Caco-2 (cell line): Measurements from ENCODE around the gene TOMM20. TPM values are rescaled to one million over a fixed set of nuclear protein-coding genes. Genes with fewer than 3 reads are reported as not detected.
"Not testable (repeated sequence)": the region's sequence is repeated elsewhere in the genome, so short reads cannot be mapped to it uniquely, and the experiment has no call there.

Experiments used
- BruUV-seq: library from RNA; stranded (reverse); fragments of 400-500 nt; replicated peaks from 2 replicates; lab custom pipeline; 2021; lab: Mats Ljungman, UMichigan
- CTCF ChIA-PET: fragments of 300-600 bp; sonication (Branson Sonifier 250); formaldehyde crosslinking; loops from one replicate; lab custom pipeline; 2022; ENCODE audit warnings: antibody characterized with exemption; lab: Charles Lee
- POLR2A ChIA-PET: fragments of 300-600 bp; sonication (Branson Sonifier 250); formaldehyde crosslinking; loops from one replicate; lab custom pipeline; 2022; ENCODE audit warnings: antibody characterized with exemption; lab: Charles Lee
- DNase-seq, 2 experiments: peaks; one replicate each; pipeline versions ENCODE4 v3.0.0 to v3.0.0-alpha.2; 2020 to 2022
- H3K27me3 ChIP-seq: replicated peaks from 2 replicates; pipeline ENCODE4 v1.6.0; 2011; ENCODE audit warnings: low read length; ENCODE audit not compliant: control insufficient read depth, insufficient read depth
- H3K36me3 ChIP-seq: 2 replicates; pipeline ENCODE4 v1.5.1; 2011; ENCODE audit warnings: low read length; ENCODE audit not compliant: control insufficient read depth, insufficient read depth
- H3K4me1 ChIP-seq: fragments of 250-450 bp; sonication (Bioruptor Pico); 2 replicates; pipeline ENCODE4 v1.5.1; 2020; ENCODE audit warnings: mild to moderate bottlenecking
- H3K4me3 ChIP-seq: 2 replicates; pipeline ENCODE4 v1.5.1; 2011; ENCODE audit warnings: low read depth, mild to moderate bottlenecking, control low read depth, low read length
- H3K9me3 ChIP-seq: fragments of 250-450 bp; sonication (Bioruptor Pico); 2 replicates; pipeline ENCODE4 v1.5.1; 2020; ENCODE audit warnings: mild to moderate bottlenecking, moderate library complexity
- H3K27ac Mint-ChIP-seq: one replicate; pipeline ENCODE4 v1.8.0; 2022; ENCODE audit warnings: mixed read lengths; ENCODE audit not compliant: unreplicated experiment
- H3K27me3 Mint-ChIP-seq: one replicate; pipeline ENCODE4 v1.8.0; 2022; ENCODE audit warnings: mixed read lengths; ENCODE audit not compliant: insufficient read depth, unreplicated experiment
- H3K36me3 Mint-ChIP-seq: one replicate; pipeline ENCODE4 v1.8.0; 2022; ENCODE audit warnings: mild to moderate bottlenecking, mixed read lengths; ENCODE audit not compliant: insufficient read depth, unreplicated experiment
- H3K4me1 Mint-ChIP-seq: one replicate; pipeline ENCODE4 v1.8.0; 2022; ENCODE audit warnings: low read depth, mixed read lengths; ENCODE audit not compliant: unreplicated experiment
- H3K4me3 Mint-ChIP-seq: one replicate; pipeline ENCODE4 v1.8.0; 2022; ENCODE audit warnings: mild to moderate bottlenecking, moderate library complexity, mixed read lengths; ENCODE audit not compliant: unreplicated experiment
- H3K9me3 Mint-ChIP-seq: one replicate; pipeline ENCODE4 v1.8.0; 2022; ENCODE audit warnings: mixed read lengths; ENCODE audit not compliant: unreplicated experiment
- intact Hi-C: fragments of 100-400 bp; cut with micrococcal nuclease; formaldehyde crosslinking; loops from one replicate; pipeline ENCODE4 v1.10.0; 2022; ENCODE audit not compliant: unreplicated experiment
- total RNA-seq: library from RNA; stranded (reverse); gene quantifications from 2 replicates; pipeline ENCODE4 v1.2.3, GENCODE V29; 2022
- TF ChIP-seq, protein P1 (sequence below), 2 experiments: fragments of 200-600 bp in 1 of 2; IDR thresholded peaks; 1 replicate in 1 of 2; 2 replicates in 1 of 2; pipeline versions ENCODE4 v1.5.1 to v1.8.0; 2011 to 2022; ENCODE audit warnings: antibody characterized with exemption in 1 of 2, control low read depth in 1 of 2, inconsistent platforms in 1 of 2, low read depth in 1 of 2, low read length in 1 of 2, mild to moderate bottlenecking in 1 of 2, moderate library complexity in 1 of 2; ENCODE audit not compliant: insufficient read depth in 1 of 2, severe bottlenecking in 1 of 2, unreplicated experiment in 1 of 2

The TOMM20 gene
- total RNA-seq, 1 experiment from 2014 or later: 137 TPM

DNA sequence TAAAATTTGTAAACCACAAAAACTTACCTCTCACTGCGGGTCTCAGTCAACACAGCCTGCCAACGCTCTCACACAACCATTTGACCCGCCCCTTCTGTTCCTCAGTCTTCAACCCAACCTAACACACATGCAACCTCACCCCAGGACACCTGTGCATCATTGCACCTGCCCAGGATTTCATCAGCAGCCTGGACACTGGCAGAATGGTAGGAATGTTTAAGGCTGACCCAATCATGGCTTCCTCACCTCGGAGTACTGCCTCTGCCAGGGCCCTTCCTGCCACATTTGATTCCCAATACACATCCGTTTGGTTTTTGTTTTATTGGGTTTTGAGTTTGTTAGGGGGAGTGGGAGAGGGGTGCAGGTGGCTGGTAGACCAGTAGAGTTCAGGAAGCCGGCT lies 40.7 kb downstream of the TOMM20 start:
- ChIA-PET CTCF (no interaction called here), POLR2A (no interaction called here)
- H3K4me3 ChIP-seq: no peak overlapping the region
- intact Hi-C loops: loop anchor here (10.0 kb wide), 1 partner anchor 193 kb away; no protein-coding TSS in a partner anchor
- H3K36me3 ChIP-seq: no peaks in the 10 kb centered on the region
- H3K4me1 ChIP-seq: peaks cover 28% of the 10 kb centered on the region
- Mint-ChIP-seq H3K27ac (peak overlapping the region; percentile 12), H3K27me3 (no peaks in the 10 kb centered on the region), H3K4me1 (peaks cover 28% of the 10 kb centered on the region), H3K4me3 (no peak overlapping the region), H3K36me3 (no peaks in the 10 kb centered on the region), H3K9me3 (no peaks in the 10 kb centered on the region)
- no peak for DNase-seq
- H3K9me3 ChIP-seq: no peaks in the 10 kb centered on the region
- TF ChIP-seq, protein P1, sequence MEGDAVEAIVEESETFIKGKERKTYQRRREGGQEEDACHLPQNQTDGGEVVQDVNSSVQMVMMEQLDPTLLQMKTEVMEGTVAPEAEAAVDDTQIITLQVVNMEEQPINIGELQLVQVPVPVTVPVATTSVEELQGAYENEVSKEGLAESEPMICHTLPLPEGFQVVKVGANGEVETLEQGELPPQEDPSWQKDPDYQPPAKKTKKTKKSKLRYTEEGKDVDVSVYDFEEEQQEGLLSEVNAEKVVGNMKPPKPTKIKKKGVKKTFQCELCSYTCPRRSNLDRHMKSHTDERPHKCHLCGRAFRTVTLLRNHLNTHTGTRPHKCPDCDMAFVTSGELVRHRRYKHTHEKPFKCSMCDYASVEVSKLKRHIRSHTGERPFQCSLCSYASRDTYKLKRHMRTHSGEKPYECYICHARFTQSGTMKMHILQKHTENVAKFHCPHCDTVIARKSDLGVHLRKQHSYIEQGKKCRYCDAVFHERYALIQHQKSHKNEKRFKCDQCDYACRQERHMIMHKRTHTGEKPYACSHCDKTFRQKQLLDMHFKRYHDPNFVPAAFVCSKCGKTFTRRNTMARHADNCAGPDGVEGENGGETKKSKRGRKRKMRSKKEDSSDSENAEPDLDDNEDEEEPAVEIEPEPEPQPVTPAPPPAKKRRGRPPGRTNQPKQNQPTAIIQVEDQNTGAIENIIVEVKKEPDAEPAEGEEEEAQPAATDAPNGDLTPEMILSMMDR (IDR thresholded peaks at IDR 0.05; ENCODE audit: insufficient read depth in 1 of 2, low read depth in 1 of 2, low read length in 1 of 2, severe bottlenecking in 1 of 2, unreplicated experiment in 1 of 2): no peak
- BruUV-seq: no TSS peak
- H3K27me3 ChIP-seq: no peaks in the 10 kb centered on the region

DNA sequence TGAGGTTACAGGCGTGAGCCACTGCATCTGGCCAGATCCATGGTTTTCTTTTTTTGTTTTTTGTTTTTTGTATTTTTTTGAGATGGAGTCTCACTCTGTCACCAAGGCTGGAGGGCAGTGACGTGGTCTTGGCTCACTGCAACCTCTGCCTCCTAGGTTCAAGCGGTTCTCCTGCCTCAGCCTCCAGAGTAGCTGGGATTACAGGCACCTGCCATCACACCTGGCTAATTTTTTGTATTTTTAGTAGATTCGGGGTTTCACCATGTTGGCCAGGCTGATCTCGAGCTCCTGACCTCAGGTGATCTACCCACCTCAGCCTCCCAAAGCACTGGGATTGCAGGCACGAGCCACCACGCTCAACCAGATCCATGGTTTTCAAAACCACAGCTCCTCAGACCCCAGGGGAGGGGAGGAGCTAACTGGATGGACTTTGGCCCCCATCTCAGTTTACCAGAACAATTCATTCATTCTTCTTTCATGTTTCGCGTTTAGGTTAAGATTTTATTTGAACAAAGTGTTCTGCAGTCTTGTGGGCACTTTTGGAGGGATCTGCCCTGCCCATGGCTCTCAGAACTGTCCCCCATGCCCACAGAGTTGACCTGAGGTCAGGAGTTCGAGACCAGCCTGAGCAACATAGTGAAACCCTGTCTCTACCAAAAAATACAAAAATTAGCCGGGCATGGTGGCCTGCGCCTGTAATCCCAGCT lies 43.1 kb downstream of the TOMM20 start:
- H3K4me3 Mint-ChIP-seq, H3K27me3 ChIP-seq, H3K27ac Mint-ChIP-seq, DNase-seq, H3K27me3 Mint-ChIP-seq, H3K9me3 ChIP-seq, H3K4me3 ChIP-seq, H3K36me3 Mint-ChIP-seq, H3K36me3 ChIP-seq, POLR2A ChIA-PET, H3K9me3 Mint-ChIP-seq, BruUV-seq: not testable (repeated sequence)
- intact Hi-C loops: loop anchor here (10.0 kb wide), 1 partner anchor 191 kb away; no protein-coding TSS in a partner anchor
- peaks cover 35% of the 10 kb centered on the region for H3K4me1 Mint-ChIP-seq
- H3K4me1 ChIP-seq: peaks cover 25% of the 10 kb centered on the region
- CTCF ChIA-PET: interaction anchor here (0.7 kb wide), 1 partner anchor 115 kb away, joined by 6 read pairs; no protein-coding TSS in a partner anchor

DNA sequence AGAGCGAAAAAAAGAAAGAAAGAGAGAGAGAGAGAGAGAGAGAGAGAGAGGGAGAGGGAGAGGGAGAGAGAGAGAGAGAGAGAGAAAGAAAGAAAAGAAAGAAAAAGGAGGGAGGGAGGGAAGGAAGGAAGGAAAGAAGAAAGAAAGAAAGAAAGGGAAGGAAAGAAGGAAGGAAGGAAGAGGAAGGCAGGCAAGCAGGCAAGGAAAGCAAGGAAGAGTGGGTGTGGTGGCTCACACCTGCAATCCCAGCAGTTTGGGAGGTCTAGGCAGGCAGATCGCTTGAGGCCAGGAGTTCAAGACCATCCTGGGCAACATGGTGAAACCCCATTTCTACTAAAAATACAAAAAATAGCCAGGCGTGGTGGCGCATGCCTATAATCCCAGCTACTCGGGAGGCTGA lies 47.8 kb downstream of the TOMM20 start:
- DNase-seq, H3K27me3 ChIP-seq, POLR2A ChIA-PET, H3K27me3 Mint-ChIP-seq, H3K9me3 ChIP-seq, H3K36me3 ChIP-seq, BruUV-seq, H3K36me3 Mint-ChIP-seq, H3K4me3 Mint-ChIP-seq, H3K9me3 Mint-ChIP-seq, H3K4me3 ChIP-seq: not testable (repeated sequence)
- intact Hi-C loops: loop anchor here (10.0 kb wide), 1 partner anchor 186 kb away; no protein-coding TSS in a partner anchor
- Mint-ChIP-seq H3K4me1 (peaks cover 32% of the 10 kb centered on the region), H3K27ac (peak overlapping the region; percentile 17)
- CTCF ChIA-PET: interaction anchor here (0.7 kb wide), 1 partner anchor 42 kb away, joined by 3 read pairs; no protein-coding TSS in a partner anchor
- H3K4me1 ChIP-seq: peaks cover 49% of the 10 kb centered on the region

DNA sequence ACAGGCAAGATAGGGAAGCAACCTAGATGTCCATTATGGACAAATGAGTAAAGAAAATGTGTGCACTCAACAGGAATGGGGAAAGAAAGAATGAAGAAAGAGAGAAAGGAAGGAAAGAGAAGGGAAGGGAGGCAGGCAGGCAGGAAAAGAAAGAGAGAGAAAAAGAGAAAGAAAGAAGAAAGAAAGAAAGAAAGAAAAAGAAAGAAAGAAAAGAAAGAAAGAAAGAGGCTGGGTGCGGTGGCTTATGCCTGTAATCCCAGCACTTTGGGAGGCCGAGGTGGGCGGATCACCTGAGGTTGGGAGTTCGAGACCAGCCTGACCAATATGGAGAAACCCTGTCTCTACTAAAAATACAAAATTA lies 48.4 kb downstream of the TOMM20 start:
- POLR2A ChIA-PET, DNase-seq, BruUV-seq, H3K36me3 Mint-ChIP-seq, H3K4me3 ChIP-seq, H3K4me3 Mint-ChIP-seq, H3K9me3 ChIP-seq, H3K27me3 ChIP-seq, H3K36me3 ChIP-seq, H3K9me3 Mint-ChIP-seq, H3K27me3 Mint-ChIP-seq: not testable (repeated sequence)
- H3K4me1 ChIP-seq: peaks cover 49% of the 10 kb centered on the region
- Mint-ChIP-seq H3K4me1 (peaks cover 37% of the 10 kb centered on the region), H3K27ac (peak overlapping the region; percentile 17)
- intact Hi-C loops: loop anchor here (10.0 kb wide), 1 partner anchor 185 kb away; no protein-coding TSS in a partner anchor
- CTCF ChIA-PET: interaction anchor here (0.9 kb wide), 1 partner anchor 13 kb away, joined by 3 read pairs; no protein-coding TSS in a partner anchor
